ENCODE results near the gene DLGAP1. TPM values are rescaled to one million over a fixed set of nuclear protein-coding genes. Genes with fewer than 3 reads are reported as not detected.

Gene DLGAP1
- total RNA-seq, 4 donors from 2014 or later = 0.22 to 1.5 (median 0.56) TPM

DNA sequence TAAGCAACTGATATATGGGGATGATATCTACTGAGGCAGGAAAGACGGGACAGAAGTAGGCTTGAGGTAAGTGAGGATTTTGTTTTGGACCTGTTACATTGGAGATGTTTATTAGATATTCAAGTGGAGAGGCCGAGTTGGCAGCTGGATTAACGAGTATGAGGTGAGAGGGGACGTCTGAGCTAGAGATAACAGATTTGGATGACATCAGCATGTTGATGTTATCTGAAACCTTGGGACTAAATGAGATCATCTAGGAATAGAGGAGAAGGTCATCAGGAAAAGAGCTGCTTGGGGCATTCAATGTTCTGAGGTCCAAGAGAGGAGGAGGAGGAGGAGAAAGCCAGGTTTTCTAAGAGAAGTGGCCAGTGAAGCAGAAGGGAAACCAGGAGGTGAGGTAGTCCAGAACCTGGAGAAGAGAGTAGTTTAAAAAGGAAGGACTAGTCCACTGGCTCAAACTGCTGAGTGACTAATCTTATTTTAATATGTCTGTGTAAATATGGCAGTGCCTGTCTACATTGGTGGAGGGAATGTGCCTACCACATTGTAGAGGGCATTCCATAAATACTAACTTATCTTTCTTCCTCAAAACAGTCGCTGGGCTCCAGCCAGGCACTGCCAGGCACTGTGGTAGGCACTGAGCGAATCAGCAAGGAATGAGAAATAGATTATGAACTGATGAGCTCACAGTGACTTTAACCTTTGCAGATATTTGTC is 488.3 kb downstream of the DLGAP1 start:
- H3K36me3 ChIP-seq = no peaks in the 10 kb centered on the region
- TF ChIP-seq, protein P1, sequence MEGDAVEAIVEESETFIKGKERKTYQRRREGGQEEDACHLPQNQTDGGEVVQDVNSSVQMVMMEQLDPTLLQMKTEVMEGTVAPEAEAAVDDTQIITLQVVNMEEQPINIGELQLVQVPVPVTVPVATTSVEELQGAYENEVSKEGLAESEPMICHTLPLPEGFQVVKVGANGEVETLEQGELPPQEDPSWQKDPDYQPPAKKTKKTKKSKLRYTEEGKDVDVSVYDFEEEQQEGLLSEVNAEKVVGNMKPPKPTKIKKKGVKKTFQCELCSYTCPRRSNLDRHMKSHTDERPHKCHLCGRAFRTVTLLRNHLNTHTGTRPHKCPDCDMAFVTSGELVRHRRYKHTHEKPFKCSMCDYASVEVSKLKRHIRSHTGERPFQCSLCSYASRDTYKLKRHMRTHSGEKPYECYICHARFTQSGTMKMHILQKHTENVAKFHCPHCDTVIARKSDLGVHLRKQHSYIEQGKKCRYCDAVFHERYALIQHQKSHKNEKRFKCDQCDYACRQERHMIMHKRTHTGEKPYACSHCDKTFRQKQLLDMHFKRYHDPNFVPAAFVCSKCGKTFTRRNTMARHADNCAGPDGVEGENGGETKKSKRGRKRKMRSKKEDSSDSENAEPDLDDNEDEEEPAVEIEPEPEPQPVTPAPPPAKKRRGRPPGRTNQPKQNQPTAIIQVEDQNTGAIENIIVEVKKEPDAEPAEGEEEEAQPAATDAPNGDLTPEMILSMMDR (IDR thresholded peaks at IDR 0.05) = no peak
- TF ChIP-seq POLR2AphosphoS5 (IDR thresholded peaks at IDR 0.05) (no peak), POLR2A (IDR thresholded peaks at IDR 0.05) (no peak), EP300 (IDR thresholded peaks at IDR 0.05) (no peak)
- no peaks in the 10 kb centered on the region for H3K9me3 ChIP-seq
- H3K27ac ChIP-seq = no peak overlapping the region
- whole genome bisulfite sequencing, 2 donors (ENCODE audit: low coverage in 1 of 2) = 41 to 48% methylated on average over 4 to 6 of the region's 6 CpGs
- H3K4me3 ChIP-seq = no peak overlapping the region
- H3K27me3 ChIP-seq = no peaks in the 10 kb centered on the region
- no peaks in the 10 kb centered on the region for H3K4me1 ChIP-seq
- no peak for ATAC-seq

DNA sequence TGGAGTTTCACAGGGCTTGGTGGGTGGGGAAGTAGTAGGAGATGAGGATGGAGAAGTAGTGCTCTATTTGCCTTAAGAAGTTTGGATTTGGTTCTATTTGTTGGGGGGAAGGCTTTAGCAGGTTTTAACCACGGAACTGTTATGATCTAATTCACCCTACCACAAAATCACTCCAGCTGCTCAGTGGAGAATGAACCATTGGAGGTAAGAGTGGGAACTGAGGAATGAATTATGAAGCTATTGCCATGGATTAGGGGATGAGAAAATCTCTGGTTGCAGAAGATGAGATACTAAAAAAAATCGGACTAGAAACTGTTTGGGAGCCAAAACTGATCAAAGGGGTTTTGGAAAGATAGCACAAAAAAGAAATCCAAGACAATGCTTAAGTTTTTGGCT is 488.9 kb downstream of the DLGAP1 start:
- TF ChIP-seq EP300 (IDR thresholded peaks at IDR 0.05) (no peak), POLR2AphosphoS5 (IDR thresholded peaks at IDR 0.05) (no peak), POLR2A (IDR thresholded peaks at IDR 0.05) (no peak)
- TF ChIP-seq, protein P1 (IDR thresholded peaks at IDR 0.05) = no peak
- H3K36me3 ChIP-seq = no peaks in the 10 kb centered on the region
- no peak overlapping the region for H3K4me3 ChIP-seq
- 80 to 100% methylated on average over 1 to 2 of the region's 2 CpGs for WGBS, 2 donors (ENCODE audit: low coverage in 1 of 2)
- no peaks in the 10 kb centered on the region for H3K9me3 ChIP-seq
- no peak for ATAC-seq
- H3K27ac ChIP-seq = no peak overlapping the region
- H3K27me3 ChIP-seq = no peaks in the 10 kb centered on the region
- H3K4me1 ChIP-seq = no peaks in the 10 kb centered on the region

DNA sequence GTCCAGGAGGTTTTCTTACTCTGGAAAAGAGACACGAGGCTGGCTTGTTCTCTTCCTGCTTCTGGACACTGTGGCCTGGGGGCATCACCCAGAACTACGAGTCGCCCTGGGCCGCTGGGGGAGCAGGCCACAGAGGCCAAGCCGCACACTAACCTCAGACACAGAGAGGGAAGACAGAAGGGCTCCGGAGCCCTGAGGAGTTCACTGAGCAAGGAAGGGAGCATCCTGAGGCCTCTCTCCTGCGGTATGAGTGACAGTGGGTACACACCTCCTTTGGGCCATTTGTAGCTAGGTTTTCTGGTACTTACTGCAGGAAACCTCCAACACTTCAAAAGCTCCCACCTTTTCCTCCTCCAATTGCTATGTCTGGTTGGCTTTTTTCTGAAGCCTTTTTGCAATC is 494.1 kb downstream of the DLGAP1 start:
- Histone ChIP-seq H3K4me1 (no peaks in the 10 kb centered on the region), H3K4me3 (no peak overlapping the region), H3K36me3 (no peaks in the 10 kb centered on the region), H3K27ac (no peak overlapping the region), H3K27me3 (no peaks in the 10 kb centered on the region), H3K9me3 (no peaks in the 10 kb centered on the region)
- WGBS, 2 donors (ENCODE audit: low coverage in 1 of 2) = no CpG with 5 or more reads among the region's 7 CpGs
- ATAC-seq = no peak
- TF ChIP-seq POLR2A (IDR thresholded peaks at IDR 0.05) = no peak
- TF ChIP-seq POLR2AphosphoS5 (IDR thresholded peaks at IDR 0.05) = no peak
- no peak for TF ChIP-seq EP300 (IDR thresholded peaks at IDR 0.05)
- TF ChIP-seq, protein P1 (IDR thresholded peaks at IDR 0.05) = no peak

DNA sequence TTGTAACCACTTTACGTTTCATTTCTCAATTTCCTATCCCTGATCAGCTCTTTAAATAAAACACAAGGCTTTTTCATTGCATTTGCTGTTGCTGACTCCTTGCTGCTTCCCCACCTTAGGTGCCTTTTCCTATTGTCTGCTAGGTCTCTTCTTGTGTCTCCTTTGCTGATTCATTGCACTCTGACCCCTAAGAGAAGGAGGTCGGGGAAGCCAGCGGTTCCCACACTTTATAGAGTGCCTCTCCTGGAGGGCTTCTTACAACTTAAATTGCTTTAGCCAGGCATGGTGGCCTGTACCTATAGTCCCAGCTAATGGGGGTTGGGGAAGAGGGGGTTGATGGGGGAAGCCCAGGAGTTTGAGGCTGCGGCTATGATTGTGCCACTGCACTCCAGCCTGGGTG is 495.0 kb downstream of the DLGAP1 start:
- no peak overlapping the region for H3K27ac ChIP-seq
- H3K4me1 ChIP-seq = no peaks in the 10 kb centered on the region
- no peaks in the 10 kb centered on the region for H3K27me3 ChIP-seq
- no peaks in the 10 kb centered on the region for H3K9me3 ChIP-seq
- WGBS, 2 donors (ENCODE audit: low coverage in 1 of 2) = 68 to 75% methylated on average over 1 to 4 of the region's 4 CpGs
- no peak for TF ChIP-seq EP300 (IDR thresholded peaks at IDR 0.05)
- no peaks in the 10 kb centered on the region for H3K36me3 ChIP-seq
- H3K4me3 ChIP-seq = no peak overlapping the region
- no peak for ATAC-seq

DNA sequence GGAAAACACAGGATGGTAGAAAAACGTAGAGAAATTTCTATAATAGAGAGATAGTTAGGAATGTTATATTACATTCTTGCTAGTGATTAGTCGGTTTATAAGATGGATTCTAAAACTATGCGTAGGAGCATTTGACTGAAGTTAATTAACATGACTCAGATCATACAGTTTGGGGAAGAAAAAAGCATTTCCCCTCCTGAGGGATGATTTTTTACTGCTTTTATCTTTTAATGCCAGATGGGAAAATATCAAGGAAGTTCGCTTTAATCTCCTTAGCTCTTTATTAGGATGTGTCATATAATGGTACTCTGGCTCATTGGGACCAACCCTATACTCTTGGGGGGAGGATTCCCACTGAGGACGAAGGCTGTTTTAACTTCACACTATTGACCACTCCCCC is 503.1 kb downstream of the DLGAP1 start:
- TF ChIP-seq POLR2AphosphoS5 (IDR thresholded peaks at IDR 0.05) = no peak
- TF ChIP-seq, protein P1 (IDR thresholded peaks at IDR 0.05) = no peak
- TF ChIP-seq POLR2A (IDR thresholded peaks at IDR 0.05) = no peak
- no peak for TF ChIP-seq EP300 (IDR thresholded peaks at IDR 0.05)
- Histone ChIP-seq H3K4me3 (no peak overlapping the region), H3K9me3 (no peaks in the 10 kb centered on the region), H3K4me1 (no peaks in the 10 kb centered on the region), H3K27ac (no peak overlapping the region), H3K36me3 (no peaks in the 10 kb centered on the region), H3K27me3 (no peaks in the 10 kb centered on the region)
- ATAC-seq = no peak
- WGBS, 2 donors (ENCODE audit: low coverage in 1 of 2) = 81 to 82% methylated on average over 4 to 5 of the region's 5 CpGs

All from gastroesophageal sphincter (tissue), 4 donors.